Loucy (cell line): ENCODE data around the gene MAGEA2.
"Not testable (repeated sequence)": the region's sequence is repeated elsewhere in the genome, so short reads cannot be mapped to it uniquely, and the experiment has no call there.

Experiments used
- H2AFZ ChIP-seq: fragments of 200-600 bp; sonication (generic); 2 replicates; pipeline ENCODE4 v1.6.0; 2016; ENCODE audit warnings: antibody characterized with exemption, mild to moderate bottlenecking, low read length, moderate library complexity
- H3F3A ChIP-seq: fragments of 200-600 bp; 2 replicates; pipeline ENCODE4 v1.6.0; 2016; ENCODE audit warnings: antibody characterized with exemption, low read depth, mild to moderate bottlenecking
- H3K27me3 ChIP-seq: fragments of 200-600 bp; sonication (generic); 2 replicates; pipeline ENCODE4 v1.6.1; 2014; ENCODE audit warnings: low read length, mild to moderate bottlenecking; ENCODE audit not compliant: insufficient read depth, poor library complexity, severe bottlenecking
- H3K36me3 ChIP-seq: fragments of 200-600 bp; sonication (generic); 2 replicates; pipeline ENCODE4 v1.6.1; 2016; ENCODE audit warnings: low read length; ENCODE audit not compliant: insufficient read depth
- H3K4me1 ChIP-seq: fragments of 200-600 bp; sonication (generic); 2 replicates; pipeline ENCODE4 v1.5.1; 2014; ENCODE audit warnings: low read length, mild to moderate bottlenecking; ENCODE audit not compliant: insufficient read depth, poor library complexity, severe bottlenecking
- H3K4me2 ChIP-seq: fragments of 200-600 bp; sonication (generic); 2 replicates; pipeline ENCODE4 v1.6.0; 2014; ENCODE audit warnings: antibody characterized with exemption, low read length, low read depth, mild to moderate bottlenecking; ENCODE audit not compliant: poor library complexity, severe bottlenecking
- H3K4me3 ChIP-seq: fragments of 200-600 bp; sonication (generic); 2 replicates; pipeline ENCODE4 v1.5.1; 2014; ENCODE audit warnings: low read length, mild to moderate bottlenecking, mixed read lengths; ENCODE audit not compliant: poor library complexity, severe bottlenecking
- H3K79me2 ChIP-seq: fragments of 200-600 bp; sonication (generic); 2 replicates; pipeline ENCODE4 v1.6.1; 2014; ENCODE audit warnings: low read length; ENCODE audit not compliant: insufficient read depth
- H3K9ac ChIP-seq: fragments of 200-600 bp; sonication (generic); 2 replicates; pipeline ENCODE4 v1.6.0; 2014; ENCODE audit warnings: mild to moderate bottlenecking, low read depth, low read length, moderate library complexity; ENCODE audit not compliant: poor library complexity, severe bottlenecking
- H3K9me2 ChIP-seq: fragments of 200-600 bp; sonication (generic); replicated peaks from 2 replicates; pipeline ENCODE4 v1.6.1; 2016; ENCODE audit warnings: low read depth, low read length, mixed read lengths
- H3K9me3 ChIP-seq: fragments of 200-600 bp; sonication (generic); 2 replicates; pipeline ENCODE4 v1.6.1; 2014; ENCODE audit warnings: mild to moderate bottlenecking, antibody characterized with exemption, low read length, low read depth; ENCODE audit not compliant: insufficient read depth
- H4K20me1 ChIP-seq: fragments of 200-600 bp; sonication (generic); 2 replicates; pipeline ENCODE4 v1.6.0; 2014; ENCODE audit warnings: antibody characterized with exemption, low read length, mild to moderate bottlenecking; ENCODE audit not compliant: insufficient read depth, poor library complexity, severe bottlenecking
- CTCF ChIP-seq: fragments of 200-600 bp; sonication (generic); conservative IDR thresholded peaks from 2 replicates; pipeline ENCODE4 v1.5.1; 2014; ENCODE audit warnings: mild to moderate bottlenecking, antibody characterized with exemption, low read length
- EZH2phosphoT487 ChIP-seq: fragments of 200-600 bp; IDR thresholded peaks from 2 replicates; pipeline ENCODE4 v1.6.1; 2018; ENCODE audit warnings: antibody characterized with exemption, mild to moderate bottlenecking, moderate library complexity, borderline replicate concordance

The MAGEA2 gene

GRCh38 chrX:152733261-152733975, 20.2 kb downstream of the MAGEA2 start, which contains the start of the genes CSAG1 and MAGEA12:
CSAG1 (minus strand) TSS chrX:152733721; CDS start chrX:152732460, 1,261 bp downstream.
MAGEA12 (plus strand) TSS chrX:152733757; CDS start chrX:152736162, 2,405 bp downstream.
- no peaks in the 10 kb centered on the region for H3K4me1 ChIP-seq
- no peaks in the 10 kb centered on the region for H3K36me3 ChIP-seq
- TF ChIP-seq EZH2phosphoT487 (no peak), CTCF (no peak)
- no peak within 1 kb of the TSS for H3K4me3 ChIP-seq
- H4K20me1 ChIP-seq: no peaks in the 10 kb centered on the region
- no peak within 1 kb of the TSS for H2AFZ ChIP-seq
- H3K9me2 ChIP-seq: no peaks in the 10 kb centered on the region
- no peak within 1 kb of the TSS for H3K4me2 ChIP-seq
- no peaks in the 10 kb centered on the region for H3K27me3 ChIP-seq
- no peaks in the 10 kb centered on the region for H3K9me3 ChIP-seq
- H3F3A ChIP-seq: no peaks in the 10 kb centered on the region
- no peaks in the 10 kb centered on the region for H3K79me2 ChIP-seq
- H3K9ac ChIP-seq: no peak within 1 kb of the TSS

- no peak for TF ChIP-seq EZH2phosphoT487
- no peak for TF ChIP-seq CTCF
Measured at GRCh38 chrX:152725409-152725808, 28.2 kb downstream of the MAGEA2 start.

GRCh38 chrX:152713815-152714787, 39.5 kb downstream of the MAGEA2 start, which contains the start of gene MAGEA2B:
MAGEA2B (plus strand) TSS chrX:152714628; CDS start chrX:152717107, 2,479 bp downstream.
- not testable (repeated sequence) for H3K9me3 ChIP-seq, H2AFZ ChIP-seq, H3K4me1 ChIP-seq, H3K4me3 ChIP-seq, H3K27me3 ChIP-seq, H3K36me3 ChIP-seq, H4K20me1 ChIP-seq, H3K4me2 ChIP-seq, H3F3A ChIP-seq, H3K79me2 ChIP-seq, H3K9me2 ChIP-seq, H3K9ac ChIP-seq

More at GRCh38 chrX:152725409-152725808, 28.2 kb downstream of the MAGEA2 start:
- Histone ChIP-seq H3K4me1 (no peaks in the 10 kb centered on the region), H2AFZ (no peak overlapping the region), H3K27me3 (no peaks in the 10 kb centered on the region), H3F3A (no peaks in the 10 kb centered on the region), H3K36me3 (no peaks in the 10 kb centered on the region), H3K9ac (no peak overlapping the region), H3K9me3 (no peaks in the 10 kb centered on the region), H3K4me2 (no peak overlapping the region), H3K4me3 (no peak overlapping the region), H3K9me2 (no peaks in the 10 kb centered on the region), H4K20me1 (no peaks in the 10 kb centered on the region), H3K79me2 (no peaks in the 10 kb centered on the region)

GRCh38 chrX:152713195-152713594, 40.4 kb downstream of the MAGEA2 start:
- H3K79me2 ChIP-seq, H3K27me3 ChIP-seq, H3K9me2 ChIP-seq, H3F3A ChIP-seq, H3K9me3 ChIP-seq, H3K4me2 ChIP-seq, H4K20me1 ChIP-seq, H3K9ac ChIP-seq, H3K36me3 ChIP-seq, H2AFZ ChIP-seq, H3K4me3 ChIP-seq, H3K4me1 ChIP-seq: not testable (repeated sequence)

GRCh38 chrX:152709173-152709572, 44.5 kb downstream of the MAGEA2 start, which contains the start of gene CSAG2:
CSAG2 (minus strand) TSS chrX:152709273; CDS start chrX:152709112, 161 bp downstream.
- H3K4me1 ChIP-seq, H2AFZ ChIP-seq, H3K4me2 ChIP-seq, H3K27me3 ChIP-seq, H3K4me3 ChIP-seq, H3K36me3 ChIP-seq, H3K79me2 ChIP-seq, H3K9me2 ChIP-seq, H4K20me1 ChIP-seq, H3F3A ChIP-seq, H3K9ac ChIP-seq, H3K9me3 ChIP-seq: not testable (repeated sequence)
